ENCODE results near the gene GOSR2. TPM values are rescaled to one million over a fixed set of nuclear protein-coding genes. Genes with fewer than 3 reads are reported as not detected.

The GOSR2 gene
- total RNA-seq, 1 experiment from 2014 or later: 34.5 TPM

DNA sequence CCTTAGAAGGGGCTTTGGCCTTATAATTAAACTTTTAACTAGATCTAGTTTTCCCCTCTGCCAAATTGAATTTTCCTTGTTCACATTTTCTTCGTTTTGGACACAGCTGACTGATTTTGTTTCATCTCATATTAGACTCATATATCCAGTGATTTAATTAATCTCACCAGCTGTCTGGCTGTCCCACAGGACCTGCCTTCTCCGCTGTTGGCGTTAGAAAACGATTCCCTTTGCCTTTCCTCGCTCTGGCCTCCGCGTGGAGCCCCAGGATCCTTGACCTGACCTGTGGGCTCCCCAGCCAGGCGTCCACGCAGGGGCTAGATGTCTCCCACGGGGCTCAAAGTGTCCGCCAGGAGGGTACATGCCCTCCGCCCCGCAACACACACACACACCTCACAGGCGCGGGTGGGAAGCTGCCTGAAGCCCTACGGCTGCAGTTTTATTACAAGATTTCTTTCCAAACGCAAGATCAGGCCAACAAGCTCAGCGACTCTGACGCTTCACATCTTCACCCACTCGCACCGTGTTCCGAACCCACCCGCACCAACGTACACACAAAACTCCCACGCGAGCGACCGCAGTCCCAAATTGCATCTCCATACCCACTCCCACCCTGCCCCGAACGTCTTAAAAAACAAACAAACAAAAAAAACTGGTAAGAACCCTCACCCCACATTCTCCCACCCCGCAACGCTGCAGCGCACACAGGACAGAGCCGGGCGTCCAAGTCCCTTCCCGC, 55.0 kb downstream of the GOSR2 start:
- H4K20me1 ChIP-seq (ENCODE audit: insufficient read depth): no peaks in the 10 kb centered on the region
- no peaks in the 10 kb centered on the region for H3K9me2 ChIP-seq (ENCODE audit: insufficient read depth)
- CTCF ChIA-PET: no interaction called here
- no peak overlapping the region for H2AFZ ChIP-seq
- H3K4me1 ChIP-seq (replicated peaks; ENCODE audit: insufficient read depth): peaks cover 10% of the 10 kb centered on the region; the same call in 1 of the 2 replicates
- H3K36me3 ChIP-seq (ENCODE audit: low read depth): no peaks in the 10 kb centered on the region
- H3K4me3 ChIP-seq: no peak overlapping the region
- TF ChIP-seq EZH2 (IDR thresholded peaks at IDR 0.05; ENCODE audit: low read depth): no peak
- TF ChIP-seq, protein P1, sequence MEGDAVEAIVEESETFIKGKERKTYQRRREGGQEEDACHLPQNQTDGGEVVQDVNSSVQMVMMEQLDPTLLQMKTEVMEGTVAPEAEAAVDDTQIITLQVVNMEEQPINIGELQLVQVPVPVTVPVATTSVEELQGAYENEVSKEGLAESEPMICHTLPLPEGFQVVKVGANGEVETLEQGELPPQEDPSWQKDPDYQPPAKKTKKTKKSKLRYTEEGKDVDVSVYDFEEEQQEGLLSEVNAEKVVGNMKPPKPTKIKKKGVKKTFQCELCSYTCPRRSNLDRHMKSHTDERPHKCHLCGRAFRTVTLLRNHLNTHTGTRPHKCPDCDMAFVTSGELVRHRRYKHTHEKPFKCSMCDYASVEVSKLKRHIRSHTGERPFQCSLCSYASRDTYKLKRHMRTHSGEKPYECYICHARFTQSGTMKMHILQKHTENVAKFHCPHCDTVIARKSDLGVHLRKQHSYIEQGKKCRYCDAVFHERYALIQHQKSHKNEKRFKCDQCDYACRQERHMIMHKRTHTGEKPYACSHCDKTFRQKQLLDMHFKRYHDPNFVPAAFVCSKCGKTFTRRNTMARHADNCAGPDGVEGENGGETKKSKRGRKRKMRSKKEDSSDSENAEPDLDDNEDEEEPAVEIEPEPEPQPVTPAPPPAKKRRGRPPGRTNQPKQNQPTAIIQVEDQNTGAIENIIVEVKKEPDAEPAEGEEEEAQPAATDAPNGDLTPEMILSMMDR (conservative IDR thresholded peaks at IDR 0.05): no peak
- no peaks in the 10 kb centered on the region for H3F3A ChIP-seq (ENCODE audit: insufficient read depth, low read depth)
- no peak for DNase-seq
- POLR2A ChIA-PET (ENCODE audit: unreplicated experiment): no interaction called here
- intact Hi-C loops (cut with micrococcal nuclease; ENCODE audit: unreplicated experiment): no loop called here
- H3K27ac ChIP-seq: no peak overlapping the region
- no TSS peak for BruUV-seq (replicated peaks)
- no peaks in the 10 kb centered on the region for H3K9me3 ChIP-seq (ENCODE audit: insufficient read depth, low read depth)
- peaks cover 37% of the 10 kb centered on the region for H3K27me3 ChIP-seq (ENCODE audit: insufficient read depth, low read depth)
- no peak overlapping the region for H3K4me2 ChIP-seq
- H3K79me2 ChIP-seq (ENCODE audit: low read depth): no peaks in the 10 kb centered on the region

DNA sequence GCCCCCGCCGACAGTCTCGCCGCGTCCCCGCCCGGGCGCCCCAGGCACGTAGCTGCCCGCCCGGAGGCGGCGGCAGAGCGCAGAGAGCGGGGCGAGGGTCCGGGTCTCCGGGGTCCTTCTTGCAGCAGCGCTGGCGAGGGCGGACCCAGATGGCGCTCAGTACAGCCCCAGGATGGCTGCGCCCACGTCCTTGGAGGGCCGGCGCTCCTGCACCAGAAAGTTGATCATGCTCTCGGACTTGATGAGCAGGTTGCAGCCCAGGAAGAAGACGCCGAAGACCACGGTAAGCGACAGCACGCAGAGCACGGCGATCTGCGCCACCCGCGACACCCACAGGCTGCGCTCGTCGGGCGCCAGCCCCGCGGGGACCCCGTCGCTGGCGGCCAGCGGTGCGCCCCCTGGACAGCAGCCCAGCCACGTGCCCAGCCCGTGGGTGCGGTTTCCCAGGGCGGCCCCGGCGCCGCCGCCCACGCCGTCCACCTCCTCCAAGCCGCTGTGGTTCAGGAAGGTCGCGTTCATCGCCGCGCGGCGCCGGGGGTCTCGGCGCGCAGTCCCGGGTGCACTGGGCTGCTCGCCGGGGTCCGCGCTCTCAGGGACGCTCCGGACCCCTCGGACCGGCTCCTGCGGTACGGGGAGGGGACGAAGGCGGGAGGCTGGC, 55.7 kb downstream of the GOSR2 start:
- H3K9me2 ChIP-seq (ENCODE audit: insufficient read depth): no peaks in the 10 kb centered on the region
- peak overlapping the region; percentile 82 for H3K4me2 ChIP-seq
- H2AFZ ChIP-seq: peak overlapping the region; percentile 62; the same call in 1 of the 2 replicates
- no peaks in the 10 kb centered on the region for H3K79me2 ChIP-seq (ENCODE audit: low read depth)
- no peak for DNase-seq
- no peaks in the 10 kb centered on the region for H4K20me1 ChIP-seq (ENCODE audit: insufficient read depth)
- no peaks in the 10 kb centered on the region for H3K36me3 ChIP-seq (ENCODE audit: low read depth)
- POLR2A ChIA-PET (ENCODE audit: unreplicated experiment): no interaction called here
- H3K27me3 ChIP-seq (ENCODE audit: insufficient read depth, low read depth): peaks cover 31% of the 10 kb centered on the region
- CTCF ChIA-PET: no interaction called here
- no TSS peak for BruUV-seq (replicated peaks)
- no peaks in the 10 kb centered on the region for H3K9me3 ChIP-seq (ENCODE audit: insufficient read depth, low read depth)
- H3K4me3 ChIP-seq: peak overlapping the region; percentile 53
- peaks cover 10% of the 10 kb centered on the region; the same call in 1 of the 2 replicates for H3K4me1 ChIP-seq (replicated peaks; ENCODE audit: insufficient read depth)
- intact Hi-C loops (cut with micrococcal nuclease; ENCODE audit: unreplicated experiment): no loop called here
- H3K27ac ChIP-seq: no peak overlapping the region
- no peaks in the 10 kb centered on the region for H3F3A ChIP-seq (ENCODE audit: insufficient read depth, low read depth)
- TF ChIP-seq, protein P1 (conservative IDR thresholded peaks at IDR 0.05): no peak
- no peak for TF ChIP-seq EZH2 (IDR thresholded peaks at IDR 0.05; ENCODE audit: low read depth)

DNA sequence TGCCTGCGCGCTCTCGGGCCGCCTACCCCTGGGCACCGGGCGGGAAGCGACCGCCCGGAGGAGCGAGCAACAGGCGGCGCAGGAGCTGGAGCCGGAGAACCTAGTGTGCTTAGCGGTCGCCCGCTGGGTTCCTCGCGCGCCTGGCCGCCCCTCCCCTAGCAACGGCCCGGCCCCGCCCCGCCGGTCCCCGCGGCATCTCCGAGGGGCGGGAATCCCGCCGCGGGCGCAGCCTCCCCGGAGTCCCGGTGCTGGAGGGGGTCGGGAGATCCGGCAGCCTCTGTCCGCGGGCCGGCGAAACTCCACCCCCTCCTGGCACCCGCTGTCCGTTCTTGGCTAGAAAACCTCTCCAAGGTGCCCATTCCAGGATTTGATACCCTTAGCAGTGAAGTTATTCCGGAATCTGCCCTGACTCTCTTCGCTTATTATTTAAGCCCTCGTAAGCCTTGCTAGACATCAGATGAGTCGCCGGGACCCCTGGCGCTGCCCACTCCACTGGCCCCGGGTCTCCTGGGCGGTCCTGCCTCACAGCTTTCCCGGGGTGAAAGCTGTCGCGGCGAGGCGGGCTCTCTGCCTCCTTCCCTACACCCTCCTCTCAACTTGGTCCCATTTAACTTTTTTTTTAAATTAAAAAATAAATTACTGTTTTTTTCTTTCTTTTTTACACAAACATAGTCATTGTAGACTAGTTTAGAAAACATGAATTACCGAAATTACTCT, 56.3 kb downstream of the GOSR2 start, which contains the start of gene RPRML:
RPRML (minus strand) TSS at position 107 of the 717 bp plus-strand sequence. CDS start 246 bp downstream, outside the sequence.
- ChIA-PET CTCF (no interaction called here), POLR2A (ENCODE audit: unreplicated experiment) (no interaction called here)
- DNase-seq: peak in 1 of 2 experiments; percentile 40
- Histone ChIP-seq H3K9me2 (ENCODE audit: insufficient read depth) (no peaks in the 10 kb centered on the region), H3K9me3 (ENCODE audit: insufficient read depth, low read depth) (no peaks in the 10 kb centered on the region), H3K27me3 (ENCODE audit: insufficient read depth, low read depth) (peaks cover 27% of the 10 kb centered on the region), H3K4me1 (replicated peaks; ENCODE audit: insufficient read depth) (peaks cover 10% of the 10 kb centered on the region; the same call in 1 of the 2 replicates), H3K4me3 (peak within 1 kb of the TSS; percentile 53), H2AFZ (peak within 1 kb of the TSS; percentile 62; the same call in 1 of the 2 replicates), H4K20me1 (ENCODE audit: insufficient read depth) (no peaks in the 10 kb centered on the region), H3K79me2 (ENCODE audit: low read depth) (no peaks in the 10 kb centered on the region), H3K4me2 (peak within 1 kb of the TSS; percentile 82), H3K27ac (no peak within 1 kb of the TSS), H3K36me3 (ENCODE audit: low read depth) (no peaks in the 10 kb centered on the region), H3F3A (ENCODE audit: insufficient read depth, low read depth) (no peaks in the 10 kb centered on the region)
- TF ChIP-seq, protein P1 (conservative IDR thresholded peaks at IDR 0.05): no peak
- TF ChIP-seq EZH2 (IDR thresholded peaks at IDR 0.05; ENCODE audit: low read depth): peak; percentile 86; the same call in 1 of the 2 replicates
- no TSS peak for BruUV-seq (replicated peaks)
- intact Hi-C loops (cut with micrococcal nuclease; ENCODE audit: unreplicated experiment): no loop called here
